Measurements from ENCODE around the gene SLK.

GRCh38 chr10:104013489-104013888 is 46.5 kb downstream of the SLK start:
- no peak for TF ChIP-seq CTCF (conservative IDR thresholded peaks at IDR 0.05 in 1 of 2, IDR thresholded peaks at IDR 0.05 in 1 of 2; ENCODE audit: extremely low read depth in 1 of 2, insufficient read depth in 1 of 2, low read depth in 1 of 2, low read length in 2 of 2)
- no peak for TF ChIP-seq EZH2 (IDR thresholded peaks at IDR 0.05; ENCODE audit: borderline replicate concordance, low read length)
